HepG2 (cell line): ENCODE measurements around the gene ZKSCAN8. TPM values are rescaled to one million over a fixed set of nuclear protein-coding genes. Genes with fewer than 3 reads are reported as not detected.

Experiments
- ATF1 ChIP-seq: IDR thresholded peaks from 2 replicates; pipeline ENCODE4 v1.6.1; 2016; ENCODE audit warnings: mild to moderate bottlenecking, control low read depth
- CREB1 ChIP-seq, 2 experiments: fragments of 450-650 bp in 1 of 2; IDR thresholded peaks; 2 replicates each; pipeline ENCODE4 v1.6.1; 2016 to 2017; ENCODE audit warnings: control low read depth in 1 of 2, mild to moderate bottlenecking in 1 of 2, missing compliant biosample characterization in 1 of 2, missing genetic modification characterization in 1 of 2
- FOXP1 ChIP-seq, 2 experiments: fragments of 450-650 bp in 1 of 2; IDR thresholded peaks; 2 replicates each; pipeline ENCODE4 v1.6.1; 2017 to 2018; ENCODE audit warnings: antibody characterized with exemption in 1 of 2
- GTF2F1 ChIP-seq: fragments of 150-350 bp; IDR thresholded peaks from 2 replicates; pipeline ENCODE4 v1.6.1; 2014; ENCODE audit warnings: low read length
- ISL2 ChIP-seq: sonication (generic); formaldehyde crosslinking; IDR thresholded peaks from 2 replicates; pipeline ENCODE4 v1.5.0; 2020; ENCODE audit warnings: missing genetic modification reagents
- KLF15 ChIP-seq: sonication (generic); formaldehyde crosslinking; IDR thresholded peaks from 2 replicates; pipeline ENCODE4 v1.8.1; 2023; ENCODE audit warnings: borderline replicate concordance, mild to moderate bottlenecking, inconsistent platforms, missing genetic modification reagents, mixed read lengths
- KLF9 ChIP-seq: IDR thresholded peaks from 2 replicates; pipeline ENCODE4 v1.6.1; 2016; ENCODE audit warnings: low read depth
- MLLT10 ChIP-seq: sonication (generic); formaldehyde crosslinking; IDR thresholded peaks from 2 replicates; pipeline ENCODE4 v1.4.0; 2020; ENCODE audit warnings: missing genetic modification reagents
- TARDBP ChIP-seq: sonication (generic); formaldehyde crosslinking; IDR thresholded peaks from 2 replicates; pipeline ENCODE4 v1.8.0; 2022; ENCODE audit warnings: mild to moderate bottlenecking, missing genetic modification reagents
- TBX3 ChIP-seq: fragments of 450-650 bp; IDR thresholded peaks from 2 replicates; pipeline ENCODE4 v1.6.1; 2017; ENCODE audit warnings: antibody characterized with exemption, mild to moderate bottlenecking, inconsistent platforms, borderline replicate concordance
- THYN1 ChIP-seq: sonication (generic); formaldehyde crosslinking; IDR thresholded peaks from 2 replicates; pipeline ENCODE4 v1.8.1; 2023; ENCODE audit warnings: low read depth, mild to moderate bottlenecking, moderate library complexity, missing genetic modification reagents, borderline replicate concordance
- TSC22D2 ChIP-seq: sonication (generic); formaldehyde crosslinking; IDR thresholded peaks from 2 replicates; pipeline ENCODE4 v1.5.1; 2020; ENCODE audit warnings: missing genetic modification reagents, mild to moderate bottlenecking, borderline replicate concordance
- ZMYM2 ChIP-seq: sonication (generic); formaldehyde crosslinking; IDR thresholded peaks from 2 replicates; pipeline ENCODE4 v1.8.0; 2022; ENCODE audit warnings: mild to moderate bottlenecking, missing genetic modification reagents
- ZNF17 ChIP-seq: sonication (generic); formaldehyde crosslinking; IDR thresholded peaks from 2 replicates; pipeline ENCODE4 v1.5.0; 2020; ENCODE audit warnings: mild to moderate bottlenecking, missing genetic modification reagents
- ZNF274 ChIP-seq: sonication (generic); formaldehyde crosslinking; IDR thresholded peaks from 2 replicates; pipeline ENCODE4 v1.5.1; 2020; ENCODE audit warnings: mild to moderate bottlenecking, missing genetic modification reagents
- ZNF329 ChIP-seq: sonication (generic); formaldehyde crosslinking; IDR thresholded peaks from 2 replicates; pipeline ENCODE4 v1.9.0; 2021; ENCODE audit warnings: low read depth, mild to moderate bottlenecking, missing genetic modification reagents
- ZNF547 ChIP-seq: sonication (generic); formaldehyde crosslinking; IDR thresholded peaks from 2 replicates; pipeline ENCODE4 v1.5.1; 2020; ENCODE audit warnings: mild to moderate bottlenecking, missing genetic modification reagents
- ZNF678 ChIP-seq: sonication (generic); formaldehyde crosslinking; IDR thresholded peaks from 2 replicates; pipeline ENCODE4 v1.4.0; 2020; ENCODE audit warnings: mild to moderate bottlenecking, missing genetic modification reagents
- ZNF83 ChIP-seq: sonication (generic); formaldehyde crosslinking; IDR thresholded peaks from 2 replicates; pipeline ENCODE4 v1.4.0; 2020; ENCODE audit warnings: missing genetic modification reagents, mild to moderate bottlenecking, borderline replicate concordance
- ZNF891 ChIP-seq: sonication (generic); formaldehyde crosslinking; IDR thresholded peaks from 2 replicates; pipeline ENCODE4 v1.5.0; 2020; ENCODE audit warnings: mild to moderate bottlenecking, missing genetic modification reagents
- polyA plus RNA-seq, 8 experiments: library from polyadenylated mRNA; depleted of rRNA in 3 of 8; stranded (reverse) in 7 of 8; unstranded in 1 of 8; fragments of >200 nt; fragmentation: Illumina TruSeq in 4 of 8; extraction: Trizol in 4 of 8; gene quantifications; 2 replicates each; pipeline versions ENCODE4 v1.2.1 to v1.2.3, GENCODE V29; 2011 to 2016; ENCODE audit warnings: low read depth in 4 of 8, missing spikeins in 1 of 8, mixed read lengths in 1 of 8; ENCODE audit not compliant: insufficient read depth in 1 of 8
- total RNA-seq, 5 experiments: library from RNA; depleted of rRNA; stranded (reverse); fragments of >200 nt; fragmentation: Illumina TruSeq; extraction: Trizol; gene quantifications; 2 replicates each; pipeline ENCODE4 v1.2.3, GENCODE V29; 2016; ENCODE audit warnings: low read depth in 1 of 5
- TF ChIP-seq, protein P1 (sequence below): sonication (generic); formaldehyde crosslinking; conservative IDR thresholded peaks from 2 replicates; pipeline ENCODE4 v1.8.0; 2022; ENCODE audit warnings: low read depth, missing genetic modification reagents
- TF ChIP-seq, protein P2 (sequence below): sonication (generic); formaldehyde crosslinking; IDR thresholded peaks from 2 replicates; pipeline ENCODE4 v1.8.1; 2022; ENCODE audit warnings: mild to moderate bottlenecking, missing genetic modification reagents
- TF ChIP-seq, protein P3 (sequence below): sonication (generic); formaldehyde crosslinking; IDR thresholded peaks from 2 replicates; pipeline ENCODE4 v1.4.0; 2020; ENCODE audit warnings: missing genetic modification reagents, low read depth, mild to moderate bottlenecking, borderline replicate concordance
- TF ChIP-seq, protein P4 (sequence below): sonication (generic); formaldehyde crosslinking; IDR thresholded peaks from 2 replicates; pipeline ENCODE4 v1.8.0; 2022; ENCODE audit warnings: mild to moderate bottlenecking, missing genetic modification reagents, moderate library complexity

ZKSCAN8 gene
- total and polyA plus RNA-seq, 2 of the 13 experiments (the other 11 are each of a cell fraction or from before 2014, with no cell fraction given): 12.4 to 20.9 TPM

DNA sequence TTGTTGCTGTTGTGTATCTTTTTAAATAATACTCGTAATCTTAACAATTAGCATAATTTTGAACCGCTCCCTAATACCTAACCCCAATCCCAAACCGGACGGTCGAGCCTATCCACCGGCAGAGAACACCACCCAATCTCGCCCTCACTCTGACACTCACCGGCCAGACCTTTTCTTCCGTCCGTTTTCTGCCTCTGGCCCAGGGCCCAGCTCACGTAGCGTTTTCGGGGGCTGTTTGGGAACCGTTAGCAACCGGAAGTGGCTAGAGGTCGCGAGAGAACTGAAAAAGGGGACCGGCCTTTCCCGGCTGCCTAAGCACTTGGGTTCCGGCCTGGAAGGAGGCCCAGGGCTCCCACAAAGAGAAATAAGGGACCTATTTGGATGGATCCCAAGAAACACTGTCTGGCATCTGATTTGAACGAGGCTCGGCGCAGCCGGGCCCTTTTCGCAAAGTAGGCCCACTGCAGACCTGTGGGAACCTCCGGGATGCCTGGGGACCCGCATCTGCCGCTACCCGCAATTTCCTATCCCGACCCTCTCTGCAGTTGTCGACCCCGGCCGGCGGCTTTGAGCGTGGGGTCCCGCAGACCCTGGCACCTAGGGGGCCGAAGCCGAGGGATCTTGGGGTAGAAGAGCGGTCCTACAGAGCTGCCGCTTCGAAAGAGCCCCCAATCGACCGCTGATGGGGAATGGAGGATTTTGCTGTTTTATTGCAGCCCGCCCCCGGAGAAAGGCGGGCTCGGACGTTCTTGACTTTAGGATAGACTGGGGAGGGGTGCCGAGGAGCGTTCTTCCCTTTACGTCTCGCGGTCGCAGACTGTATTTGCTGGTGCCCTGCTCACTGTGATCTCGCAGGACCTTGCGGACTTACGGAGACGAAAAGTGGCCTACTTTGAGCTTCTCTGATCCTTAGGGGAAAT is 4.8 kb upstream of the ZKSCAN8 start (continued):
- TF ChIP-seq, protein P1, sequence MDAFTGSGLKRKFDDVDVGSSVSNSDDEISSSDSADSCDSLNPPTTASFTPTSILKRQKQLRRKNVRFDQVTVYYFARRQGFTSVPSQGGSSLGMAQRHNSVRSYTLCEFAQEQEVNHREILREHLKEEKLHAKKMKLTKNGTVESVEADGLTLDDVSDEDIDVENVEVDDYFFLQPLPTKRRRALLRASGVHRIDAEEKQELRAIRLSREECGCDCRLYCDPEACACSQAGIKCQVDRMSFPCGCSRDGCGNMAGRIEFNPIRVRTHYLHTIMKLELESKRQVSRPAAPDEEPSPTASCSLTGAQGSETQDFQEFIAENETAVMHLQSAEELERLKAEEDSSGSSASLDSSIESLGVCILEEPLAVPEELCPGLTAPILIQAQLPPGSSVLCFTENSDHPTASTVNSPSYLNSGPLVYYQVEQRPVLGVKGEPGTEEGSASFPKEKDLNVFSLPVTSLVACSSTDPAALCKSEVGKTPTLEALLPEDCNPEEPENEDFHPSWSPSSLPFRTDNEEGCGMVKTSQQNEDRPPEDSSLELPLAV (CRISPR knock-in tag): no peak
- TF ChIP-seq ZNF329 (CRISPR knock-in tag) (peak; percentile 25; the same call in 1 of the 2 replicates), FOXP1 (IDR thresholded peaks at IDR 0.05) (no peak), FOXP1 (CRISPR knock-in tag; IDR thresholded peaks at IDR 0.05) (peak; percentile 58), ATF1 (CRISPR knock-in tag) (peak; percentile 80), THYN1 (CRISPR knock-in tag) (no peak), TBX3 (no peak), ZNF547 (CRISPR knock-in tag) (peak; percentile 92; the same call in 1 of the 2 replicates), TSC22D2 (peak; percentile 98), KLF9 (CRISPR knock-in tag) (0 out of 2 replicates have a peak, but pooled peaks have one; percentile 29), ZMYM2 (CRISPR knock-in tag) (no peak), ZNF17 (CRISPR knock-in tag) (0 out of 2 replicates have a peak, but pooled peaks have one; percentile 26), TARDBP (CRISPR knock-in tag) (peak; percentile 95), MLLT10 (no peak), ZNF83 (CRISPR knock-in tag) (0 out of 2 replicates have a peak, but pooled peaks have one; percentile 78), GTF2F1 (peak; percentile 85), CREB1 (IDR thresholded peaks at IDR 0.05) (peak; percentile 36; the same call in 1 of the 2 replicates), CREB1 (CRISPR knock-in tag; IDR thresholded peaks at IDR 0.05) (peak; percentile 88), ZNF891 (CRISPR knock-in tag) (no peak), ISL2 (peak; percentile 86), ZNF678 (peak; percentile 79; the same call in 1 of the 2 replicates), KLF15 (peak; percentile 65; the same call in 1 of the 2 replicates), ZNF274 (CRISPR knock-in tag) (peak; percentile 96)
- TF ChIP-seq, protein P2, sequence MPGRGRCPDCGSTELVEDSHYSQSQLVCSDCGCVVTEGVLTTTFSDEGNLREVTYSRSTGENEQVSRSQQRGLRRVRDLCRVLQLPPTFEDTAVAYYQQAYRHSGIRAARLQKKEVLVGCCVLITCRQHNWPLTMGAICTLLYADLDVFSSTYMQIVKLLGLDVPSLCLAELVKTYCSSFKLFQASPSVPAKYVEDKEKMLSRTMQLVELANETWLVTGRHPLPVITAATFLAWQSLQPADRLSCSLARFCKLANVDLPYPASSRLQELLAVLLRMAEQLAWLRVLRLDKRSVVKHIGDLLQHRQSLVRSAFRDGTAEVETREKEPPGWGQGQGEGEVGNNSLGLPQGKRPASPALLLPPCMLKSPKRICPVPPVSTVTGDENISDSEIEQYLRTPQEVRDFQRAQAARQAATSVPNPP (CRISPR knock-in tag): peak; percentile 66
- TF ChIP-seq, protein P3, sequence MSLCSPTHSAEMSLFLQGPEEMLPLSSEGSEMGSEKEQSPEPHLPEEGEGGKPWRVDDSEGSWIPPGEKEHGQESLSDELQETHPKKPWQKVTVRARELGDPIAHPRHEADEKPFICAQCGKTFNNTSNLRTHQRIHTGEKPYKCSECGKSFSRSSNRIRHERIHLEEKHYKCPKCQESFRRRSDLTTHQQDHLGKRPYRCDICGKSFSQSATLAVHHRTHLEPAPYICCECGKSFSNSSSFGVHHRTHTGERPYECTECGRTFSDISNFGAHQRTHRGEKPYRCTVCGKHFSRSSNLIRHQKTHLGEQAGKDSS: no peak; the same call in 1 of the 2 replicates
- TF ChIP-seq, protein P4, sequence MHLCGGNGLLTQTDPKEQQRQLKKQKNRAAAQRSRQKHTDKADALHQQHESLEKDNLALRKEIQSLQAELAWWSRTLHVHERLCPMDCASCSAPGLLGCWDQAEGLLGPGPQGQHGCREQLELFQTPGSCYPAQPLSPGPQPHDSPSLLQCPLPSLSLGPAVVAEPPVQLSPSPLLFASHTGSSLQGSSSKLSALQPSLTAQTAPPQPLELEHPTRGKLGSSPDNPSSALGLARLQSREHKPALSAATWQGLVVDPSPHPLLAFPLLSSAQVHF: no peak; the same call in 1 of the 2 replicates
